ENCODE data around the gene TRHDE.
"Not testable (repeated sequence)": the region's sequence is repeated elsewhere in the genome, so short reads cannot be mapped to it uniquely, and the experiment has no call there.

DNA sequence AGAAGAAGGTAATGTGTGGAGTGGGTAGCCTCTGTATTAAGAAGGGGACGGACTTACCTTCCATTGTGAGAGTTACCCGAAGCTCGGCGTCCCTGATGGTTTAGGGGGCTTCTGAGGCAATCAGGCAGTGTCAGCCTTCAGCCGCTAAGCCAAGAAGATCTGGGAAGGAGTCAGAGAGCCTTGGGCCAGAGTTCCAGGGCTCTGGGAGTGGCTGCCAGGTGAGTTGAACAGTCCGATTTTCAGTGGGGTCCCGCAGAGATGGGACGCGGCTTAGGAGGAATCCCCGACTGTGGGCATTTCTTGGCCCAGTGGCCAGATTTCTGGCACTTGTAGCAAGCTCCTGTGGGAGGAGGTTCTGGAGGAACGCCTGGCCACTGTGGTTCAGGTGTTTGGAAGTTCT lies 439.9 kb downstream of the TRHDE start:
- TF ChIP-seq POLR2A (IDR thresholded peaks at IDR 0.05): not testable (repeated sequence)
- TF ChIP-seq, protein P1, sequence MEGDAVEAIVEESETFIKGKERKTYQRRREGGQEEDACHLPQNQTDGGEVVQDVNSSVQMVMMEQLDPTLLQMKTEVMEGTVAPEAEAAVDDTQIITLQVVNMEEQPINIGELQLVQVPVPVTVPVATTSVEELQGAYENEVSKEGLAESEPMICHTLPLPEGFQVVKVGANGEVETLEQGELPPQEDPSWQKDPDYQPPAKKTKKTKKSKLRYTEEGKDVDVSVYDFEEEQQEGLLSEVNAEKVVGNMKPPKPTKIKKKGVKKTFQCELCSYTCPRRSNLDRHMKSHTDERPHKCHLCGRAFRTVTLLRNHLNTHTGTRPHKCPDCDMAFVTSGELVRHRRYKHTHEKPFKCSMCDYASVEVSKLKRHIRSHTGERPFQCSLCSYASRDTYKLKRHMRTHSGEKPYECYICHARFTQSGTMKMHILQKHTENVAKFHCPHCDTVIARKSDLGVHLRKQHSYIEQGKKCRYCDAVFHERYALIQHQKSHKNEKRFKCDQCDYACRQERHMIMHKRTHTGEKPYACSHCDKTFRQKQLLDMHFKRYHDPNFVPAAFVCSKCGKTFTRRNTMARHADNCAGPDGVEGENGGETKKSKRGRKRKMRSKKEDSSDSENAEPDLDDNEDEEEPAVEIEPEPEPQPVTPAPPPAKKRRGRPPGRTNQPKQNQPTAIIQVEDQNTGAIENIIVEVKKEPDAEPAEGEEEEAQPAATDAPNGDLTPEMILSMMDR (IDR thresholded peaks at IDR 0.05): not testable (repeated sequence)

Measured in testis (tissue), 2 donors.